ENCODE measurements around the gene BNIP2.

The BNIP2 gene

DNA sequence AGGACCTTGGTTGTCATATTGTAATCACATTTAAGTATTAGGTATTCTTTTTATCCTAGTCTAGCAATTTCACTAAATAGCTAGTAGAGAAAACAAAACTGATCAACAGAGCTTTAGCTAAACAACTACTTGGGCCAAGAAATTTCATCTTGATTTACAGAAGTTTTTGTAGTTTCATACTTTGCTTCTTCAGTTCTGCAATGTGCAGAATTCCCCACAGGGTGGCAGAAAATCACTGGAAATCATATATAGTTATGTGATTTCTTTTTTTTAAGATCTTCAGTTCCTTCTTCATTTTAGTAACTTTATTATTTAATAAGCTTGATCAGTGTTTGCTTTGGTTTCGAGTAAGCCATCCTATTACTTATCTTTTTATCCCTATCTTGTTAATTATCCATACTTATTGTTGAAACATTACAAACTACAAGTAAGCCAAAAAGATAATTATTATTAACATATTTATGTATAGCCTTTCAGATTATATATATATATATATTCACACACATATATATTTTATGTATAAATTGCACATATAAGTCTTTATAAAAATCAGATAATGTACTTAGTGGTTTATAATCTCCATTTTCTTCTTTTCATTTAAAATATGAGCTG is 2.2 kb upstream of the BNIP2 start:
- DNase-seq, result peak; percentile 71
- in situ Hi-C loops (cut with MboI; ENCODE audit: low pct_unique_long_range_greater_than_20kb, low sequenced_read_pairs), result no loop called here

DNA sequence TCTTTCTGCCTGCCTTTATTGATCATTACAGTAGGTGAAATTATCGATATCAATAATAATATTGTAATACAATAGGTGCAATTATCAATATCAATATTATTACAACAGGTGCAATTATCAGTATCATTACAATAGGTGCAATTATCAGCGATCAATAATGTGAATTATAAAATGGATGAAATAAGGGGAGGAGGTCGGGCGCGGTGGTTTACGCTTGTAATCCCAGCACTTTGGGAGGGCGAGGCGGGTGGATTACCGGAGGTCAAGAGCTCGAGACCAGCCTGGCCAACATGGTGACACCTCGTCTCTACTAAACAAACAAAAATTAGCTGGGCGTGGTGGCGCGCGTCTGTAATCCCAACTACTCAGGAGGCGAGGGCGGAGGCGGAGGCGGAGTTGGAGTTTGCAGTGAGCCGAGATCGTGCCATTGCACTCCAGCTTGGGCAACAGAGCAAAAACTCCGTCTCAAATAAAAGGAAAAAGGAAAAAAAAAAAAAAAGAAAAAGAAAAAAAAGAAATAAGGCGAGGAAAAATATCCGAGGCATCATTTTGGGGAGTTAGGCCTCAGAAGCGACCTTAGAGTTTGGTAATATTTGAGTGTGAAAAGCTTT is 611 bp upstream of the BNIP2 start:
- in situ Hi-C loops (cut with MboI; ENCODE audit: low pct_unique_long_range_greater_than_20kb, low sequenced_read_pairs), result no loop called here
- peak; percentile 83 for DNase-seq

DNA sequence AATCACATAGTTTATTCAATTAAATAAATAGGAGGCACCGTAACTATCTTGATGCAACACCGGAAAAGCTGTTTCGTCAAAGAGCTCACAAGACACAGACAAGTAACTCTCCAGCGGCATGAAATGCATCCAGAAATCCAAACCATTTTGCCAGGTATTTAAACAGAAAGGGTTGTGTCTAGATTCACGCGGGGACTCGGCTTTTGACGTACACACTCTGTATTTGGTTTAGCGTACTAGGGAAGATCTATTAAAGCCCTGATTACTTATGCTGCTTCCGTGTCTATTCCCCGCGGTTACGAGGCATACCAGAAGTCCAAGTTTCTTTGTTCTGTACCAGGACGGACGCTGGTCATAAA is 718 bp downstream of the BNIP2 start:
- in situ Hi-C loops (cut with MboI; ENCODE audit: low pct_unique_long_range_greater_than_20kb, low sequenced_read_pairs), result no loop called here

DNA sequence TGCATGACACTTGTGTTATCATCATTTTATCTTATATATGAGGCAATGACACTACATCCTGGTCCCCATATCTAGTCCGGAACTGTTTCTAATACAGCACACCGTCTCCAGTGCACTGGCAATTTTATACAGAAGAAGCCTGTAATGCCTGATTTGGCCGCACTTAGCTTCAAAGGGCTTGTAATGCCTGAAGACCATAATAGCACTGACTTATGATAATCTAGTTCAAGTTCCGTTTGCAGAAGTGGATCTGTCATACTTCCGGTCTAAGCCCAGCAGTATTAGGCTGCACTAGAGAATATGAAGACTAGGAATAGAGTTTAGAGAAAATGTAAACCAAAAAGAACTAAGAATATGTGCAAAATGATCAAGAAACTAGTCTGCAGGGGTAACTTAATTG is 1.3 kb downstream of the BNIP2 start:
- in situ Hi-C loops (cut with MboI; ENCODE audit: low pct_unique_long_range_greater_than_20kb, low sequenced_read_pairs), result no loop called here
- DNase-seq, result peak; percentile 74

More for the DNA sequence above, 718 bp downstream of the BNIP2 start:
- DNase-seq, result no peak

DNA sequence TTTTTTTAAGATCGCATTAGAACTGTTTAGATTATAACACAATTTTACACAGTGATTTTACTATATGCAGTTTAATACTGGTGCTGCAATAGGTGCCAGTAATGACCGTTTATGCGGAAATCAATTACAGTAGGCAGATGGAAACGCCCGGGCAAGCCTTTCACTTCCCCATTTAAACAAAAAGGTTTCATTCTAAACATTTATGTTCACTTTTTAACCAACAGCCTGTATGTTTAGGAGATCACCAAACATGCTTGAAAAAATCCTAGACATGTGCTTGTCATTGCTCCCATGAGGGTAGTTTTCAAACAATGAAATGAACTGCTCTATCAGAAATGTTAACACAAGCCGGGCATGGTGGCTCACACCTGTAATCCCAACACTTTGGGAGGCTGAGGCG is 2.7 kb downstream of the BNIP2 start:
- in situ Hi-C loops (cut with MboI; ENCODE audit: low pct_unique_long_range_greater_than_20kb, low sequenced_read_pairs), result no loop called here
- peak; percentile 76 for DNase-seq

DNA sequence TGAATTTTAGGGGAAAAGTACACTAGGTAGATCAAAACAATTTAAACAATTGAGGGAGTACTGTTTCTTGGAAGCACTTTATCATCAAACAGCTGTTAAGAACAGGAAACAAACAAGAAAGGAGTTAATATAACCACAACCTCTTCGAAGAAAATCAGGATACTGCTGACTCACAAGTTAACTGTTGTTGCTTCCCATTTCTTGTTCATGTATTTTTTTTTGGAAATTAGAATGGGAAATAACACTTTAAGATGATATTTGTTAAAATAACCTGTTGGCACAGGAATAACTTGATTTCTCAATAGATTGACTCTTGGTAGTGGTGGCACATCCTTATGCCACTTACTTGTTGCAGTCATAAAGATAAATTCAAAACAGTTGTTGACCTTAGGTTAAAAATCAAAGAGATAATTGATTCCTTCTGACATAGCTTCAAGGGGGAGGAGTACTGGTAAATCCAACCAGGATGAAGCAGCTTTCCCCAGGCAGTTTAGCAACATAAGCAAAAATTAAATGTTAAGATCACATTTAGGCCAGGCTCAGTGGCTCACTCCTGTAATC is 3.3 kb downstream of the BNIP2 start:
- in situ Hi-C loops (cut with MboI; ENCODE audit: low pct_unique_long_range_greater_than_20kb, low sequenced_read_pairs), result no loop called here
- DNase-seq, result peak; percentile 67

DNA sequence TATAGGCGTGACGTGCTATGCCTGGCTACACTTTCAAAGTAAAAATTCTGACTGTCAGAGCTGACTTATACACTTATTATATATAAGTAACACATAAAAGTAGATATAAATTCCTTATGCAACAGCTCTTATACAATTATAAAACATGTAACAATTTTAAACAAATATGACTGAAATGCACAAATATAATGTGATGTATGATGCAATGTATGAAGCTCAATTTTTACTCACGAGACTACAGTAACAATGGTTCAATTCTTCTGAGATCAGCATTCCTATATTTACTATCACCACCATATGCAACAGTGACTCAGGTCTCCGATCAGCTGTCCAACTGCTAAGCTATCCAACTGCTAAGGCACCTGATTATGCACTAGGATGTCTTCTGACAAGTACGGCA is 8.2 kb downstream of the BNIP2 start:
- in situ Hi-C loops (cut with MboI; ENCODE audit: low pct_unique_long_range_greater_than_20kb, low sequenced_read_pairs), result no loop called here
- no peak for DNase-seq

DNA sequence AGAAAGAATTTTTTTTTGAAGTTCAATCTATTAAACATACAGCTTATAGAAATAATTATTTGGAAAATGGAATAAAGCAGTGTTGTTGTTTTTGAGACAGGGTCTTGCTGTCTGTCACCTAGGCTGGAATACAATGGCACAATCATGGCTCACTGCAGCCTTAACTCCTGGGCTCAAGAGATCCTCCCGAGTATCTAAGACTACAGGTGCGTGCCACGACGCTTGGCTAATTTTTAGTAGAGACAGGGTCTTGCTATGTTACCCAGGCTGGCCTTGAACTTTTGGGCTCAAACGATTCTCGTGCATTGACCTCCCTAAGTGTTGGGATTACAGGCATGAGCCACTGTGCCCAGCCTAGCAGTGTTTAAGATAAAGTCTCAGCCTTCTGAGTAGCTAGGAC is 8.8 kb downstream of the BNIP2 start:
- DNase-seq, result no peak
- in situ Hi-C loops (cut with MboI; ENCODE audit: low pct_unique_long_range_greater_than_20kb, low sequenced_read_pairs), result no loop called here

DNA sequence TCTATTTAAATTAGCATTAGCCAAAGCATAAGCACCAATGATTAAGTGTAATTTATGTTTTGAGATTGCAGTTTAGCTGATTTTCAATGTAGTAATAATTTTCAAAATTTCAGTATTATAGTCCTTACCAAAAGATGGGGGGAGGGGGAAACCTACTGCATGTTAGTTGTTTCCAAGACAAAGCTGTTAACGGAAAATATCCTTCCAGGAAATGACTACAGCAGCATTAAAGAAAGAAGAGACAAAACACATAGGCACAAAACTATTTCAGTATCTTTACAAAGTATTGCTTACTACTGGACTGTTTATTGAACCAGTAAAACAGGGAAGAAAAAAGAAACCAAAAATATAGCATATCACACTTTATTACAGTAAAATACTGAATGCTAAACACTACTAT is 10.5 kb downstream of the BNIP2 start:
- in situ Hi-C loops (cut with MboI; ENCODE audit: low pct_unique_long_range_greater_than_20kb, low sequenced_read_pairs), result no loop called here
- DNase-seq, result no peak

DNA sequence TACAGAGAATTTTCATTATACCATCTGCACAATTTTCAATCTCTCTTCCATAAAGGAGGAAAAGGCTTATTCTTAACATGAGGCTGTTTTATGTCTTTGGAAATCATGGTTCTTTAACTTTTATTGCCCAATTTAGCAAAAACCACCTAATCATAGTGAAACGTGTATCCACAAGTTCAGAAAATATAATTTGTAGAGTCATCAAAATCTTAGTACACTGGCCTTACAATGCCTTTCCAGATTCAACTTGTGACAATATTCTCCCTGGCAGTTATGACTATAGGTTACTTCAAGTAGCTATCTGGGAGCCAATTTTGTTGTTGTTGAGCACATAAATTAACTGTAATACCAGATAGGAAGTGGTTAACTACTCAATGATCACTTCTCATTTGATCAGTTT is 10.9 kb downstream of the BNIP2 start:
- no peak for DNase-seq
- in situ Hi-C loops (cut with MboI; ENCODE audit: low pct_unique_long_range_greater_than_20kb, low sequenced_read_pairs), result no loop called here

DNA sequence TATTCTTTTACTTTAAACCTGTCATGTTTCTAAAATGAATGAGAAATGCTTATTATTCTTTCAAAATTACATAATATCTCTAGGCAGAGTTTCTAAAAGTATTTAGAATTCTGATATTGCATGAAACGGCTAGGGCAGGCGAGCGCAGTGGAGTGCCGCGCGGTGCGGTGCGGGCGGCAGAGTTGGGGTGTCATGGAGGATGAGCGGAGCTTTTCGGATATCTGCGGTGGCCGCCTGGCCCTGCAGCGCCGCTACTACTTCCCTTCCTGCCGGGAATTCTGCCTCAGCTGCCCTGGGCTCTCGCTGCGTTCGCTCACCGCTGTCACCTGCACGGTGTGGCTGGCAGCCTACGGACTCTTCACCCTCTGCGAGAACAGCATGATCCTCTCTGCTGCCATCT is 12.6 kb downstream of the BNIP2 start:
- no peak for DNase-seq
- in situ Hi-C loops (cut with MboI; ENCODE audit: low pct_unique_long_range_greater_than_20kb, low sequenced_read_pairs), result no loop called here

DNA sequence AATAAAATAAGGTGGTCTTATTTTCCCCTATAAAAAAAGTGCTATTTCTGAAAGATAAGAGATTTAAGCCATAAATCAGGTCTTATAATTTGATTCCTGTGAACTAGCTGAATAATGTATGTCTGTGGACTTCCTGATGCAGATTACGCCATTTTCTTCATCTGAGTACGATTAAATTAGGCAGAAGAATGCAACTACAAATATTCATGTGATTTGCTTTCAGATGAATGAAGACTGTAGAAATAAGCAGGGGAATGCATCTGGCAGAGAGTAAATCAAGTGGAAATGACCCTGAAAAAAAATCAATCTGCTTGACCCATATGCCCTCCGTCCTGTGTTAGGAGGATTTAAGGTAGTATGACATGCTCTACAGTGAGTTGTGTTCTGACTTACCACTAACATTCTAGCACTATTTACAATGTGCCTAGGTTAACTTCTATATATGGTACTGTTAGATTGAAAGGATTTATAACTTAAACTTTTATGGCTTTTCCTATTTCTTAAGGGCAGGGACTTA is 14.7 kb downstream of the BNIP2 start:
- in situ Hi-C loops (cut with MboI; ENCODE audit: low pct_unique_long_range_greater_than_20kb, low sequenced_read_pairs), result no loop called here
- DNase-seq, result no peak

DNA sequence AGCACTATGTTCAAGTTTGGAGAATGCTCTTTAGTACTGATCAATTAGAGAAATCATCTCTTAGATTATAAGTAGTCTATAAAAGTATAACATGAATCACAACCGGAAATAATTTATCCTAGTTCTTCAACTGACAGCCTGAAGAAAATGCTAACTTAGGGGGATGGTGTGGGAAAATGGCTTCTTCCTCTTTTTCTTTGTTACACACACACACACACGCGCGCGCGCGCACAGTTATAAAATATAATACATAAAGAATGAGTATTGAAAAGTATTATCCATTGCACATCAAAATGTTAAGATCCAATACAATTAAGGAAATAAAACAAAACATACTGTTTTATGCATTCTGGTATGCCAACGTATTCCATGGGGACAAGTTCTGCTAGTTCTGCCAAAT is 20.6 kb downstream of the BNIP2 start:
- no peak for DNase-seq
- in situ Hi-C loops (cut with MboI; ENCODE audit: low pct_unique_long_range_greater_than_20kb, low sequenced_read_pairs), result no loop called here

DNA sequence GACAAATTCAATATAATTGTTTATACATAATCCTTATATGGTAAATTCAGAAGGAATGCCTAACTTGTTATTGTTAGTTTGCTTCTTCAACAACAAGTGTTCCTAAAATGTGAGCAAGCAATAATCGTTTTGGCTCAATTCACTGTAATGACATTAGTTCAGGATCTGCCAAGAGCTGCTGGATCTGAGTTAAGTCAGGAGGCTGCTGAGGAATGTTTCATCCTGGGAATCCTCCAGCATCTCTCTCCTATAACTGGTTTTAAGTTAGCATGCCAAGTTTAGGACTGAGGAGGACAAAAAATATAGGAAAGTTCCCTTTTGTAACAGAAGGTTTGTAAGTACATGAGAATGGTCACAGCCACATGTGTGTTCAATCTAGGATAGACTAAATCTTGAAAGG is 26.9 kb downstream of the BNIP2 start:
- DNase-seq, result no peak
- in situ Hi-C loops (cut with MboI; ENCODE audit: low pct_unique_long_range_greater_than_20kb, low sequenced_read_pairs), result no loop called here

DNA sequence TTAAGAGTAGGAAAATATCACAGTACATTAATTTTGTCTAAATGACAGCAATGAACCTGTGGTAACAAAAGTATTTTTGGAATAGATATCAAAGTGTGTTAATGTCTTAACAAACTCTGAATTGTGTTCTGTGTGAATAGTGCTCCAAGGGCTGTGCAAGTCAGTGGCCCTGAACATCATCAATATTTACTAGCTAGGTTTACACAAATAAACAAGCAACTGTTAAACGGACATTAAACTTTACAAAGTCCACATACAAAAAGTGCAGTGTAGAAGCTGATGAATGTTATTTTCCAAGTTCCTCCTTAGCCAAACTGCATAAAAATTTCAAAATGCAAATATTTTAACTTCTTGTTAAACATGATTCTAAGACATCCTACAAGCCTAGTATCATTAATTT is 29.8 kb downstream of the BNIP2 start:
- no peak for DNase-seq
- in situ Hi-C loops (cut with MboI; ENCODE audit: low pct_unique_long_range_greater_than_20kb, low sequenced_read_pairs), result no loop called here

DNA sequence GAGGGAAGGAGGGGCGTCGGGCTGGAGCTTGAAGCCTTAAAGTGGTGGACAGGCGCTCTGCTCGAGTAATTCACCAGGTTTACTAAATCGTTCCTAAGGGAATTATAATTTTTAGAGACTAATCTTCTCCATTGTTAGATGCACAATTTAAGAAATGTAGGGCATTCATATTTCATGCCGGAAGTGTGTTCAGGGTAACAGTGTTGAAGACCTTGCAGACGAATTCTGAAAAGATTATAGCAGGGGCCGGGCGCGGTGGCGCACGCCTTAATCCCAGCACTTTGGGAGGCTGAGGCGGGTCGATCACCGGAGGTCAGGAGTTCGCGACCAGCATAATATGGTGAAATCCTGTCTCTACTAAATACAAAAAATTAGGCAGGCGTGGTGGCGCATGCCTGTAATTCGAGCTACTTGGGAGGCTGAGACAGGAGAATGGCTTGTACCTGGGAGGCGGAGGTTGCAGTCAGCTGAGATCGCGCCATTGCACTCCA is 31.4 kb downstream of the BNIP2 start:
- in situ Hi-C loops (cut with MboI; ENCODE audit: low pct_unique_long_range_greater_than_20kb, low sequenced_read_pairs), result no loop called here
- no peak for DNase-seq

DNA sequence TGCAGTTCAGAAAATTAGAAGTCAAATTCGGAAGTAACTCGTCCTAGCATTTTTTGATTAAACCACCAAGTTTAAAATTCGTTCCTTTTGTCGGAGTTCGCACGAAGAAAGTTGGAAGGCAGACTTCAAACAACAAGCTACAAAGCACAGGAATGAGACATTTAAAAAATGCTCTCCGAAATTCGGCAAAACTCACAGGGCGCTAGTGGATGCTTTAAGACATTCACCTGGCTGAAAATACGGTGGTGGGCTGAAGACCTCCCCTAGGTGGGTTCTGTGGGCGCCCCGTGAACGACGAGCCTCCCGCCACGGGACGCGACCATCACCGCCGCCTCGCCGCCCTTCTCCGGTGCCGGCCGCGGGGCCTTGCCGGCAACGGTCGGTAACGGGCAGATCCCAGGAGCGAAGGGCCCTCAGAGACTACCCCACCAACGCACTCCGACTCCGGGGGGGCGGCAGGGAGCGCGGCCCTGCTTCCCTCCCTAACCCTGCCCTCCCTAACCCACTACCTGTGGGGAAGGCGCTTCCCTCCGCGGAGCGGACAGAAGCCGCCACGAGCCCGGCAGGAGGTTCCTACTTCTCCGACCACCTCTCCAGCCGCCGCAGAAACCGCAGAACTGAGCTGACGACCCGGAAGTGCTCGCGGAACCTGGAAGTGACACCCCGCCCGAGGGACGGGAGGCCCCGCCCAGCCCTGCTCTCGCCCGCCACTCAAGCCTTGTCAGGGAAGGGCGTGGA is 32.1 kb downstream of the BNIP2 start, which contains the start of gene GTF2A2:
Gene GTF2A2 (minus strand): TSS at position 619 of the 738 bp plus-strand sequence. CDS start 5,238 bp downstream, outside the sequence.
- peak; percentile 98 for DNase-seq
- in situ Hi-C loops (cut with MboI; ENCODE audit: low pct_unique_long_range_greater_than_20kb, low sequenced_read_pairs), result no loop called here

DNA sequence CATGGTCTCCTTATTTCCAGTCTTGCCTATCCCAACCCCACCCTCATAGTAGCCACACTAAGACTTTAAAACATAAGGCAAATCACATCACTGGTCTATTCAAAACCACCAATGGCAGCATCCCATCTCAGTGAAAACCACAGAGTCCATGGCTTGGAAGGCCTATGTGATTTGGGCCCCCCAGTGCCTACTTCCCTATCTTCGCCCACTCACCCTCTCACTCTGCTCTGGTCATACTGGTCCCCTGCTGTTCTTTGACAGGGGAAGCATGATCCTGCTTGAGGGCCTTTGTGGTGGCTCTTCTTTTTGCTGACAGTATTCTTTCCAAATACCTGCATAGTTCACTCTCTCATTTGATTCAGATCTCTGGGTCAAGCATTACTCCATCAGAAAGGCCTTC is 35.1 kb downstream of the BNIP2 start:
- in situ Hi-C loops (cut with MboI; ENCODE audit: low pct_unique_long_range_greater_than_20kb, low sequenced_read_pairs), result no loop called here
- DNase-seq, result no peak

DNA sequence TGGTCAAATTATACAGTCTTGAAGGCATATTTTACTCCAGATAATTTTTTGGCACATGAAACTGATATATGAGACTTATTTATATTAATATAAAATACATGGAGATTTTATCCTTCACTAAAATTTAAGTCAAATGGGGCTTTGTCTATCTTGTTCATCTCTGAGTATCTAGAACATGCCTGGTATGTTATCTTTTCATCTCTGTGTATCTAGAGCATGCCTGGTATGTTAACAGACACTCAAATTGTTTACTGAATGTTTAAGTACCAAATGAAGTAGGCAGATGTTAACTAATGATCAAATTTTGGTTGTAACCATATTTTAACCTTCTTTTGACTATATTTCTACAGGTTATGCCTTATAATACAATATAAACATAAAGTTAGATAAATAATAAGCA is 39.5 kb downstream of the BNIP2 start:
- in situ Hi-C loops (cut with MboI; ENCODE audit: low pct_unique_long_range_greater_than_20kb, low sequenced_read_pairs), result loop anchor here (25.0 kb wide), 1 partner anchor 112 kb away; no protein-coding TSS in a partner anchor
- DNase-seq, result no peak

DNA sequence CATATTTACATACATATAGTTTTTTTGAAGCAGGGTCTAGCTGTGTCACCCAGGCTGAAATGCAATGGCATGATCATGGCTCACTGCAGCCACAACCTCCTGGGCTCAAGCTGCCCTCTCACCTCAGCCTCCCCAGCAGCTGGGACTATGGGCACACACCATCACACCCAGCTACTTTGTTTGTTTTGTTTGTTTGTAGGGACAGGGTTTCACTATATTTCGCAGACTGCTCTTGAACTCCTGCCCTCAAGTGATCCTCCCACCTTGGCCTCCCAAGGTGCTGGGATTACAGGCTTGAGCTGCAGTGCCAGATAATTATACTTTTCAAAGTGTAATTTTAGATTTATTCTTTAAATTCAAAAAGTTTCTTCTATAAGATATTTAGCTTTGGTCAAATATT is 42.0 kb downstream of the BNIP2 start:
- no peak for DNase-seq
- in situ Hi-C loops (cut with MboI; ENCODE audit: low pct_unique_long_range_greater_than_20kb, low sequenced_read_pairs), result loop anchor here (25.0 kb wide), 1 partner anchor 110 kb away; no protein-coding TSS in a partner anchor
